ENCODE data around the gene EEF1AKMT1. TPM values are rescaled to one million over a fixed set of nuclear protein-coding genes. Genes with fewer than 3 reads are reported as not detected.

The EEF1AKMT1 gene
- total RNA-seq, 4 donors from 2014 or later, result 5.0 to 28.5 (median 21.7) TPM

DNA sequence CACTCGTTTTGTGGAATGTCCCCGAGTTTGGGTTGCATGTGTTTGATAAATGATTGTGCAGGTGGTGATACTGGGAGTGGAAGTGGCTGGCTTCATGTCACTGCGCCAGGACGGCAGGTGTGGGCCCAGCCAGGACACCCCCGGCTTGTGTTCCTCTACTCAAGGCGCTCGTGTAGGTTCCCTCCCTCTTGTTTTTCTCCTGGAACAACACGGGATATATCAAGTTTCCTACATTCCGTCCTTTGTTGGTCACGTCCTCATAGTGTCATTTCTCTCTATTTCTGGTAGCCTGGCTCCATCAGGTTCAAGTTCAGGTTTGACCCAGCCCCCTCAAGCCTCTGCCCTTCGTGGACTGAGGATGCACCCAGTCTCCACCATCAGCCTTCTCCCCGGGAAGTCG lies 54.0 kb downstream of the EEF1AKMT1 start:
- no peak overlapping the region for H3K27ac ChIP-seq
- no peak for TF ChIP-seq POLR2A (IDR thresholded peaks at IDR 0.05)
- TF ChIP-seq CTCF (IDR thresholded peaks at IDR 0.05), result no peak
- H3K36me3 ChIP-seq, result no peaks in the 10 kb centered on the region
- no peak overlapping the region for H3K4me3 ChIP-seq
- peaks cover 0 to 9% of the 10 kb centered on the region in 2 donors for H3K4me1 ChIP-seq
- no peaks in the 10 kb centered on the region for H3K9me3 ChIP-seq
- H3K27me3 ChIP-seq, result no peaks in the 10 kb centered on the region
- intact Hi-C loops (cut with DNase I; ENCODE audit: low total_unique reads), result no loop called here
- DNase-seq, result no peak

- Histone ChIP-seq H3K4me3 (no peak overlapping the region), H3K36me3 (no peaks in the 10 kb centered on the region), H3K27me3 (no peaks in the 10 kb centered on the region), H3K9me3 (no peaks in the 10 kb centered on the region), H3K4me1 (peaks cover 0 to 9% of the 10 kb centered on the region in 2 donors), H3K27ac (no peak overlapping the region)
- intact Hi-C loops (cut with DNase I; ENCODE audit: low total_unique reads), result no loop called here
- TF ChIP-seq CTCF (IDR thresholded peaks at IDR 0.05), result no peak
- no peak for TF ChIP-seq POLR2A (IDR thresholded peaks at IDR 0.05)
- no peak for DNase-seq
These were observed 54.7 kb downstream of the EEF1AKMT1 start for GRCh38 chr13:20718958-20719566.

- no peak overlapping the region for H3K27ac ChIP-seq
- no peaks in the 10 kb centered on the region for H3K9me3 ChIP-seq
- intact Hi-C loops (cut with DNase I; ENCODE audit: low total_unique reads), result no loop called here
- peaks cover 0 to 9% of the 10 kb centered on the region in 2 donors for H3K4me1 ChIP-seq
- no peaks in the 10 kb centered on the region for H3K27me3 ChIP-seq
- no peaks in the 10 kb centered on the region for H3K36me3 ChIP-seq
- no peak for DNase-seq
- H3K4me3 ChIP-seq, result no peak overlapping the region
- TF ChIP-seq CTCF (IDR thresholded peaks at IDR 0.05), result no peak
- no peak for TF ChIP-seq POLR2A (IDR thresholded peaks at IDR 0.05)
These were observed 55.9 kb downstream of the EEF1AKMT1 start for GRCh38 chr13:20717581-20718542.

- no peaks in the 10 kb centered on the region for H3K27me3 ChIP-seq
- H3K4me3 ChIP-seq, result no peak overlapping the region
- no peak for TF ChIP-seq CTCF (IDR thresholded peaks at IDR 0.05)
- no peak for TF ChIP-seq POLR2A (IDR thresholded peaks at IDR 0.05)
- intact Hi-C loops (cut with DNase I; ENCODE audit: low total_unique reads), result no loop called here
- peaks cover 0 to 7% of the 10 kb centered on the region in 2 donors for H3K4me1 ChIP-seq
- H3K9me3 ChIP-seq, result no peaks in the 10 kb centered on the region
- no peak overlapping the region for H3K27ac ChIP-seq
- H3K36me3 ChIP-seq, result no peaks in the 10 kb centered on the region
- no peak for DNase-seq
These were observed 56.8 kb downstream of the EEF1AKMT1 start for GRCh38 chr13:20716951-20717350.

DNA sequence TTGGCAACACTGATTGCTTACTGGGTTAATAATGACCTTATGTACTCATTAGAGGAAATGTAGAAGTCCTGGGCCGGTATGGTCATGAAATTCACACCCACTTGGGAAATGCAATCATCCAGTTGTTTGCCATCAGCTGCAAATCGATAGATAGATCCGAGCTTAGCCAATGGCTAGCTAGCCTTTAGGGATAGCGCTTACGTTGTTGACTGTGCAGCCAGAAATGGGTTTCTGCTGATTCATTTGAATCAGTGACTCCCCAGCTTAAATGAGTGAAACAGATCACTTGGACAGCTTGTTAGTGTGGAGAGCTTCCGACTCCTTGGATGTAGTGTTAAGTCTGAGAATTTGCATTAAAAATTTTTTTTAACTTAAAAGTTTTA lies 58.4 kb downstream of the EEF1AKMT1 start:
- no peak for TF ChIP-seq CTCF (IDR thresholded peaks at IDR 0.05)
- TF ChIP-seq POLR2A (IDR thresholded peaks at IDR 0.05), result no peak
- peak overlapping the region in 1 of 2 donors; percentile 68 for H3K27ac ChIP-seq
- no peak overlapping the region for H3K4me3 ChIP-seq

More for the DNA sequence above, 58.4 kb downstream of the EEF1AKMT1 start:
- Histone ChIP-seq H3K4me1 (no peaks in the 10 kb centered on the region), H3K27me3 (no peaks in the 10 kb centered on the region), H3K36me3 (no peaks in the 10 kb centered on the region), H3K9me3 (no peaks in the 10 kb centered on the region)
- DNase-seq, result no peak
- intact Hi-C loops (cut with DNase I; ENCODE audit: low total_unique reads), result no loop called here

Data from uterus (tissue), 4 donors.